Neural progenitor cell (in vitro differentiated cells): ENCODE measurements around the gene IL17D. TPM values are rescaled to one million over a fixed set of nuclear protein-coding genes. Genes with fewer than 3 reads are reported as not detected.

Experiments
- DNase-seq: peaks from one replicate; pipeline ENCODE4 v3.0.0-alpha.2; 2016; ENCODE audit warnings: low spot score
- H2AFZ ChIP-seq: fragments of 200-600 bp; sonication (generic); replicated peaks from 2 replicates; pipeline ENCODE4 v1.6.1; 2016; ENCODE audit warnings: antibody characterized with exemption
- H3F3A ChIP-seq: fragments of 200-600 bp; sonication (generic); 2 replicates; pipeline ENCODE4 v1.6.1; 2016; ENCODE audit warnings: antibody characterized with exemption, low read depth
- H3K27ac ChIP-seq: fragments of 200-600 bp; sonication (generic); 2 replicates; pipeline ENCODE4 v1.5.1; 2016; ENCODE audit warnings: mild to moderate bottlenecking
- H3K27me3 ChIP-seq: fragments of 200-600 bp; sonication (generic); 2 replicates; pipeline ENCODE4 v1.6.1; 2016; ENCODE audit warnings: mild to moderate bottlenecking, moderate library complexity
- H3K36me3 ChIP-seq: fragments of 200-600 bp; sonication (generic); 2 replicates; pipeline ENCODE4 v1.5.1; 2016
- H3K4me1 ChIP-seq: fragments of 200-600 bp; sonication (generic); 2 replicates; pipeline ENCODE4 v1.6.1; 2016; ENCODE audit warnings: mixed run types
- H3K4me2 ChIP-seq: fragments of 200-600 bp; sonication (generic); 2 replicates; pipeline ENCODE4 v1.6.1; 2016
- H3K4me3 ChIP-seq: fragments of 200-600 bp; sonication (generic); 2 replicates; pipeline ENCODE4 v1.5.1; 2016
- H3K79me2 ChIP-seq: fragments of 200-600 bp; sonication (generic); 2 replicates; pipeline ENCODE4 v1.6.1; 2016; ENCODE audit warnings: low read depth
- H3K9ac ChIP-seq: fragments of 200-600 bp; sonication (generic); 2 replicates; pipeline ENCODE4 v1.6.1; 2016
- H3K9me3 ChIP-seq: fragments of 200-600 bp; sonication (generic); 2 replicates; pipeline ENCODE4 v1.5.1; 2016; ENCODE audit warnings: low read depth
- H4K20me1 ChIP-seq: fragments of 200-600 bp; sonication (generic); 2 replicates; pipeline ENCODE4 v1.6.1; 2016; ENCODE audit warnings: low read depth
- H3K27ac Mint-ChIP-seq: 3 replicates; pipeline ENCODE4 v1.8.0; 2021; ENCODE audit warnings: mixed read lengths
- H3K27me3 Mint-ChIP-seq: 2 replicates; pipeline ENCODE4 v1.8.0; 2022; ENCODE audit warnings: low read depth, mild to moderate bottlenecking, inconsistent platforms, moderate library complexity, mixed read lengths; ENCODE audit not compliant: insufficient read depth
- H3K36me3 Mint-ChIP-seq: 3 replicates; pipeline ENCODE4 v1.8.0; 2021; ENCODE audit warnings: mixed read lengths
- H3K4me1 Mint-ChIP-seq: 3 replicates; pipeline ENCODE4 v1.8.0; 2021; ENCODE audit warnings: mixed read lengths
- H3K4me3 Mint-ChIP-seq: 3 replicates; pipeline ENCODE4 v1.8.0; 2021; ENCODE audit warnings: mild to moderate bottlenecking, moderate library complexity, mixed read lengths
- H3K9me3 Mint-ChIP-seq: 3 replicates; pipeline ENCODE4 v1.8.0; 2020; ENCODE audit warnings: mixed read lengths
- CTCF ChIP-seq: fragments of 200-600 bp; sonication (generic); IDR thresholded peaks from 2 replicates; pipeline ENCODE4 v1.5.1; 2017; ENCODE audit warnings: antibody characterized with exemption, mild to moderate bottlenecking
- EZH2 ChIP-seq: fragments of 200-600 bp; sonication (generic); IDR thresholded peaks from 2 replicates; pipeline ENCODE4 v1.6.1; 2017; ENCODE audit warnings: antibody characterized with exemption, mild to moderate bottlenecking, moderate library complexity
- EZH2phosphoT487 ChIP-seq: fragments of 200-600 bp; sonication (generic); IDR thresholded peaks from 2 replicates; pipeline ENCODE4 v1.6.1; 2017; ENCODE audit warnings: antibody characterized with exemption
- total RNA-seq: library from RNA; depleted of rRNA; stranded (reverse); fragments of >200 nt; gene quantifications from 2 replicates; pipeline ENCODE4 v1.2.3, GENCODE V29; 2015; ENCODE audit warnings: low replicate concordance

The IL17D gene
- total RNA-seq, 1 donor from 2014 or later = 1.4 TPM

GRCh38 chr13:20682061-20682460 lies 21.4 kb upstream of the IL17D start:
- Histone ChIP-seq H3K27me3 (no peaks in the 10 kb centered on the region), H3K4me1 (peaks cover 51% of the 10 kb centered on the region), H3K27ac (no peak overlapping the region), H3K9me3 (no peaks in the 10 kb centered on the region), H3K4me3 (no peak overlapping the region), H3K4me2 (no peak overlapping the region), H3K36me3 (no peaks in the 10 kb centered on the region), H3F3A (peaks cover 12% of the 10 kb centered on the region), H4K20me1 (no peaks in the 10 kb centered on the region), H2AFZ (no peak overlapping the region), H3K79me2 (no peaks in the 10 kb centered on the region), H3K9ac (no peak overlapping the region)
- Mint-ChIP-seq H3K9me3 (no peaks in the 10 kb centered on the region), H3K36me3 (peaks cover 3% of the 10 kb centered on the region), H3K27me3 (no peaks in the 10 kb centered on the region), H3K4me1 (peaks cover 27% of the 10 kb centered on the region), H3K27ac (no peak overlapping the region), H3K4me3 (no peak overlapping the region)
- TF ChIP-seq CTCF (no peak), EZH2phosphoT487 (no peak), EZH2 (no peak)
- DNase-seq = no peak

GRCh38 chr13:20684041-20684440 lies 19.5 kb upstream of the IL17D start:
- H4K20me1 ChIP-seq = no peaks in the 10 kb centered on the region
- no peak overlapping the region for H3K9ac ChIP-seq
- no peak overlapping the region for H3K4me3 ChIP-seq
- DNase-seq = no peak
- H3K27ac Mint-ChIP-seq = no peak overlapping the region
- no peaks in the 10 kb centered on the region for H3K79me2 ChIP-seq
- H3K27ac ChIP-seq = no peak overlapping the region
- H3K4me3 Mint-ChIP-seq = no peak overlapping the region
- peaks cover 2% of the 10 kb centered on the region for H3K27me3 Mint-ChIP-seq
- TF ChIP-seq EZH2phosphoT487 (no peak), CTCF (no peak), EZH2 (no peak)
- peaks cover 43% of the 10 kb centered on the region for H3K4me1 ChIP-seq
- no peaks in the 10 kb centered on the region for H3K36me3 ChIP-seq
- H2AFZ ChIP-seq = no peak overlapping the region
- H3K36me3 Mint-ChIP-seq = peaks cover 3% of the 10 kb centered on the region
- H3K27me3 ChIP-seq = no peaks in the 10 kb centered on the region
- no peaks in the 10 kb centered on the region for H3K9me3 Mint-ChIP-seq
- H3K4me2 ChIP-seq = no peak overlapping the region
- H3K4me1 Mint-ChIP-seq = peaks cover 21% of the 10 kb centered on the region
- peaks cover 8% of the 10 kb centered on the region for H3F3A ChIP-seq
- H3K9me3 ChIP-seq = no peaks in the 10 kb centered on the region

GRCh38 chr13:20684546-20684945 lies 19.0 kb upstream of the IL17D start:
- Histone ChIP-seq H3K9me3 (no peaks in the 10 kb centered on the region), H3K36me3 (no peaks in the 10 kb centered on the region), H3F3A (peaks cover 8% of the 10 kb centered on the region), H4K20me1 (no peaks in the 10 kb centered on the region), H3K79me2 (no peaks in the 10 kb centered on the region), H3K27ac (no peak overlapping the region), H2AFZ (peak overlapping the region; percentile 76), H3K4me3 (no peak overlapping the region), H3K27me3 (no peaks in the 10 kb centered on the region), H3K9ac (no peak overlapping the region), H3K4me1 (peaks cover 40% of the 10 kb centered on the region), H3K4me2 (peak overlapping the region; percentile 13)
- H3K27ac Mint-ChIP-seq = peak overlapping the region; percentile 92
- H3K27me3 Mint-ChIP-seq = peaks cover 2% of the 10 kb centered on the region
- H3K4me3 Mint-ChIP-seq = no peak overlapping the region
- H3K36me3 Mint-ChIP-seq = peaks cover 5% of the 10 kb centered on the region
- peaks cover 18% of the 10 kb centered on the region for H3K4me1 Mint-ChIP-seq
- no peak for TF ChIP-seq EZH2
- TF ChIP-seq EZH2phosphoT487 = no peak
- TF ChIP-seq CTCF = no peak
- no peaks in the 10 kb centered on the region for H3K9me3 Mint-ChIP-seq
- no peak for DNase-seq
